K562 (cell line): ENCODE data around the gene ADARB2. TPM values are rescaled to one million over a fixed set of nuclear protein-coding genes. Genes with fewer than 3 reads are reported as not detected.

Experiments
- ATF2 ChIP-seq: sonication (generic); formaldehyde crosslinking; IDR thresholded peaks from 2 replicates; pipeline ENCODE4 v1.8.1; 2022; ENCODE audit warnings: missing genetic modification reagents
- MEF2D ChIP-seq: conservative IDR thresholded peaks from 2 replicates; pipeline ENCODE4 v1.6.1; 2016; ENCODE audit warnings: low read depth, missing genetic modification characterization, missing compliant biosample characterization
- MIER1 ChIP-seq: fragments of 450-650 bp; IDR thresholded peaks from 2 replicates; pipeline ENCODE4 v1.6.1; 2016; ENCODE audit warnings: antibody characterized with exemption, mild to moderate bottlenecking, low read depth
- NCOA6 ChIP-seq: fragments of 450-650 bp; IDR thresholded peaks from 2 replicates; pipeline ENCODE4 v1.6.1; 2017; ENCODE audit warnings: mild to moderate bottlenecking
- SIX5 ChIP-seq, 2 experiments: IDR thresholded peaks; 2 replicates each; pipeline ENCODE4 v1.6.1; 2011; ENCODE audit warnings: low read length in 2 of 2, borderline replicate concordance in 1 of 2, low read depth in 1 of 2, mild to moderate bottlenecking in 1 of 2, moderate library complexity in 1 of 2; ENCODE audit not compliant: insufficient read depth in 1 of 2
- ZBTB11 ChIP-seq, 3 experiments: fragments of 200-800 bp in 1 of 3; fragments of 250-450 bp in 1 of 3; fragments of 450-650 bp in 1 of 3; sonication (Bioruptor Pico) in 1 of 3; sonication (Bioruptor generic) in 1 of 3; formaldehyde crosslinking in 1 of 3; IDR thresholded peaks; 2 replicates each; pipeline versions ENCODE4 v1.6.1 to v1.8.0; 2016 to 2022; ENCODE audit warnings: mild to moderate bottlenecking in 2 of 3, missing genetic modification characterization in 2 of 3, missing compliant biosample characterization in 1 of 3, moderate library complexity in 1 of 3
- ZNF143 ChIP-seq: sonication (generic); formaldehyde crosslinking; IDR thresholded peaks from 2 replicates; pipeline ENCODE4 v1.9.0; 2022; ENCODE audit warnings: mild to moderate bottlenecking, missing genetic modification reagents
- polyA plus RNA-seq, 8 experiments: library from polyadenylated mRNA; depleted of rRNA in 4 of 8; stranded (reverse) in 5 of 8; unstranded in 3 of 8; fragments of >200 nt; fragmentation: Nextera tagmentation in 2 of 8; fragmentation: Illumina TruSeq in 1 of 8; extraction: Ambion mirVana in 2 of 8; extraction: Trizol in 1 of 8; gene quantifications; 2 replicates each; pipeline versions ENCODE4 v1.2.1 to v1.2.3, GENCODE V29; 2011 to 2014; ENCODE audit warnings: inconsistent platforms in 1 of 8, missing spikeins in 1 of 8
- total RNA-seq, 7 experiments: library from RNA; depleted of rRNA in 6 of 7; stranded (reverse); fragments of >200 nt in 6 of 7; fragmentation: Illumina TruSeq in 2 of 7; extraction: Trizol in 2 of 7; gene quantifications; 2 replicates each; pipeline versions ENCODE4 v1.2.1 to v1.2.3, GENCODE V29; 2011 to 2021; ENCODE audit warnings: low replicate concordance in 1 of 7

The ADARB2 gene
- total and polyA plus RNA-seq, 9 of the 15 experiments (the other 6 are each of a cell fraction or from before 2014, with no cell fraction given): not detected

- TF ChIP-seq ATF2 (no peak), MIER1 (peak; percentile 79), ZBTB11 (CRISPR knock-in tag; IDR thresholded peaks at IDR 0.05) (no peak), MEF2D (tag) (no peak), ZNF143 (no peak), SIX5 (IDR thresholded peaks at IDR 0.05; ENCODE audit: borderline replicate concordance in 1 of 2, insufficient read depth in 1 of 2, low read depth in 1 of 2, low read length in 2 of 2) (no peak), NCOA6 (no peak)
- TF ChIP-seq, all 486 proteins: peak for 3
Measured at GRCh38 chr10:1182280-1183032, 554.9 kb downstream of the ADARB2 start (continued).
